Mesenchymal stem cell (in vitro differentiated cells and primary cell): Measurements from ENCODE around the gene POLA1.

ENCODE experiments used
- DNase-seq: peaks from one replicate; pipeline ENCODE4 v3.0.0-alpha.2; 2013
- H2AFZ ChIP-seq: one replicate; pipeline ENCODE4 v1.6.1; 2013; ENCODE audit warnings: low read depth, mild to moderate bottlenecking, control low read depth, inconsistent platforms, low read length, moderate library complexity
- H2AK5ac ChIP-seq: 2 replicates; pipeline ENCODE4 v1.6.1; 2013; ENCODE audit warnings: low read length, moderate library complexity, mild to moderate bottlenecking, inconsistent platforms; ENCODE audit not compliant: severe bottlenecking
- H2BK120ac ChIP-seq: one replicate; pipeline ENCODE4 v1.6.1; 2013; ENCODE audit warnings: low read depth, mild to moderate bottlenecking, inconsistent platforms, low read length, moderate library complexity
- H2BK12ac ChIP-seq, 2 experiments: one replicate each; pipeline ENCODE4 v1.6.1; 2013; ENCODE audit warnings: inconsistent platforms in 2 of 2, low read length in 2 of 2, mild to moderate bottlenecking in 2 of 2, moderate library complexity in 2 of 2, control low read depth in 1 of 2
- H2BK15ac ChIP-seq: one replicate; pipeline ENCODE4 v1.6.1; 2013; ENCODE audit warnings: mild to moderate bottlenecking, low read depth, inconsistent platforms; ENCODE audit not compliant: poor library complexity, severe bottlenecking
- H2BK5ac ChIP-seq: 2 replicates; pipeline ENCODE4 v1.6.1; 2013; ENCODE audit warnings: low read depth, mild to moderate bottlenecking, low read length, control low read depth, inconsistent platforms; ENCODE audit not compliant: poor library complexity, severe bottlenecking
- H3K14ac ChIP-seq, 2 experiments: one replicate each; pipeline ENCODE4 v1.6.1; 2013; ENCODE audit warnings: inconsistent platforms in 2 of 2, low read length in 2 of 2, control low read depth in 1 of 2, mild to moderate bottlenecking in 1 of 2, moderate library complexity in 1 of 2
- H3K18ac ChIP-seq, 2 experiments: one replicate each; pipeline ENCODE4 v1.6.1; 2013; ENCODE audit warnings: inconsistent platforms in 2 of 2, low read length in 2 of 2, control low read depth in 1 of 2, low read depth in 1 of 2, mild to moderate bottlenecking in 1 of 2
- H3K23ac ChIP-seq, 2 experiments: one replicate each; pipeline ENCODE4 v1.6.1; 2013; ENCODE audit warnings: inconsistent platforms in 2 of 2, low read length in 2 of 2, mild to moderate bottlenecking in 2 of 2, moderate library complexity in 2 of 2, control low read depth in 1 of 2
- H3K27ac ChIP-seq: 2 replicates; pipeline ENCODE4 v1.5.1; 2013; ENCODE audit warnings: mild to moderate bottlenecking, moderate library complexity, low read length, control low read depth, inconsistent platforms; ENCODE audit not compliant: poor library complexity, severe bottlenecking
- H3K27me3 ChIP-seq, 2 experiments: 2 replicates each; pipeline versions ENCODE4 v1.6.1 to v1.7.0; 2013; ENCODE audit warnings: low read length in 2 of 2, mild to moderate bottlenecking in 2 of 2, moderate library complexity in 2 of 2, control low read depth in 1 of 2, inconsistent platforms in 1 of 2; ENCODE audit not compliant: control insufficient read depth in 1 of 2, insufficient read depth in 1 of 2
- H3K36me3 ChIP-seq, 2 experiments: 2 replicates each; pipeline versions ENCODE4 v1.6.1 to v1.7.0; 2013; ENCODE audit warnings: low read length in 2 of 2, control low read depth in 1 of 2, inconsistent platforms in 1 of 2, low read depth in 1 of 2, mild to moderate bottlenecking in 1 of 2; ENCODE audit not compliant: insufficient read depth in 2 of 2, control insufficient read depth in 1 of 2
- H3K4ac ChIP-seq, 2 experiments: one replicate each; pipeline ENCODE4 v1.6.1; 2013; ENCODE audit warnings: inconsistent platforms in 2 of 2, low read length in 2 of 2, mild to moderate bottlenecking in 2 of 2, moderate library complexity in 2 of 2, control low read depth in 1 of 2, low read depth in 1 of 2
- H3K4me1 ChIP-seq: 2 replicates; pipeline ENCODE4 v1.6.1; 2013; ENCODE audit warnings: low read depth, low read length, control low read depth; ENCODE audit not compliant: control insufficient read depth, insufficient read depth
- H3K4me2 ChIP-seq: 2 replicates; pipeline ENCODE4 v1.6.1; 2013; ENCODE audit warnings: low read length, mild to moderate bottlenecking, inconsistent platforms; ENCODE audit not compliant: poor library complexity, severe bottlenecking
- H3K4me3 ChIP-seq, 2 experiments: 2 replicates each; pipeline versions ENCODE4 v1.5.1 to v1.7.0; 2013; ENCODE audit warnings: low read length in 2 of 2, mild to moderate bottlenecking in 2 of 2, control low read depth in 1 of 2, low read depth in 1 of 2; ENCODE audit not compliant: insufficient read depth in 1 of 2
- H3K79me1 ChIP-seq: replicated peaks from 2 replicates; pipeline ENCODE4 v1.6.1; 2013; ENCODE audit warnings: mild to moderate bottlenecking, control low read depth, low read length, inconsistent platforms; ENCODE audit not compliant: poor library complexity, severe bottlenecking
- H3K9ac ChIP-seq: 2 replicates; pipeline ENCODE4 v1.7.0; 2013; ENCODE audit warnings: mild to moderate bottlenecking, low read length, moderate library complexity
- H3K9me3 ChIP-seq: 2 replicates; pipeline ENCODE4 v1.7.0; 2013; ENCODE audit warnings: mild to moderate bottlenecking, low read length; ENCODE audit not compliant: control insufficient read depth
- H4K8ac ChIP-seq: one replicate; pipeline ENCODE4 v1.6.1; 2013; ENCODE audit warnings: inconsistent platforms, mild to moderate bottlenecking, low read length, moderate library complexity
- H4K91ac ChIP-seq: one replicate; pipeline ENCODE4 v1.6.1; 2013; ENCODE audit warnings: mild to moderate bottlenecking, low read length, inconsistent platforms
- WGBS: methylation state at CpG from one replicate; pipeline ENCODE4 v1.1.7; 2013; ENCODE audit warnings: mixed read lengths; 5-methylcytosine and 5-hydroxymethylcytosine counted together

Gene POLA1

DNA sequence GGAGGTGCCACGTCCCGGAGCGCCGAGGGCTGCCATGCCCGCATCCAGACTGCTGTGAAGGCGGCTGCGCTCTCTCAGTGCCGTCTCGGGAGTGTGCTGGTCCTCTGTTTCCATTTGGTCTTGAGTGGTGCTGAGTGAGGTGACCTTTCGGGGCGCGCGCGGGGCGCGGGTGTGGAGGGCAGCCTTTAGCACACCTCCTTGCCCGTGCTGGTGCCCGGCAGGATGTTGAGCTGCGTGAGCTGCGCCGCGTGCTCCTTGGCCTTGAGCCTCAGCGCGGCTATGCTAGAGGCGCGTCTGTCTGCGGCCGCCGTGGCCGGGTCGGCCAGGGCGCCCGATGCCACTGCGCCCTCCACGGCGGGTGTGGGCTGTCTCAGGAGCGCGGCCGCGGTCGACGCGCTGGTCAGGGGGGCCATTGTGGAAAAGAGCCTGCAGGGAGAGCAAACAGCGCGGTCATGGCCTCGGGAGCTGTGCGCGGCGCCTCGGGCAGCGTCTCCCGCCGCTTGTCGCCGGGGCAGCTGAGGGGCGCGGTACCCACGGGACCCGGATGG, 310.8 kb downstream of the POLA1 start:
- H2AK5ac ChIP-seq, result no peak overlapping the region
- H3K36me3 ChIP-seq, result no peaks in the 10 kb centered on the region
- no peak overlapping the region for H2BK12ac ChIP-seq
- no peak overlapping the region for H3K18ac ChIP-seq
- H3K27ac ChIP-seq, result no peak overlapping the region
- no peak overlapping the region for H2AFZ ChIP-seq
- no peak overlapping the region for H4K91ac ChIP-seq
- no peak overlapping the region for H3K23ac ChIP-seq
- H2BK120ac ChIP-seq, result no peak overlapping the region
- peak overlapping the region; percentile 27 for H3K4me2 ChIP-seq
- H3K27me3 ChIP-seq, result peaks cover 53 to 85% of the 10 kb centered on the region in 2 experiments
- H3K9ac ChIP-seq, result no peak overlapping the region
- H3K4me3 ChIP-seq, result peak overlapping the region in 1 of 2 experiments; percentile 49
- DNase-seq, result no peak
- H2BK5ac ChIP-seq, result no peak overlapping the region
- H2BK15ac ChIP-seq, result no peak overlapping the region
- no peak overlapping the region for H3K14ac ChIP-seq
- H3K79me1 ChIP-seq, result no peaks in the 10 kb centered on the region
- H3K9me3 ChIP-seq, result peaks cover 3% of the 10 kb centered on the region
- under 1% methylated on average over 29 of the region's 59 CpGs for WGBS
- no peak overlapping the region for H3K4ac ChIP-seq
- H4K8ac ChIP-seq, result no peak overlapping the region
- peaks cover 30% of the 10 kb centered on the region for H3K4me1 ChIP-seq

DNA sequence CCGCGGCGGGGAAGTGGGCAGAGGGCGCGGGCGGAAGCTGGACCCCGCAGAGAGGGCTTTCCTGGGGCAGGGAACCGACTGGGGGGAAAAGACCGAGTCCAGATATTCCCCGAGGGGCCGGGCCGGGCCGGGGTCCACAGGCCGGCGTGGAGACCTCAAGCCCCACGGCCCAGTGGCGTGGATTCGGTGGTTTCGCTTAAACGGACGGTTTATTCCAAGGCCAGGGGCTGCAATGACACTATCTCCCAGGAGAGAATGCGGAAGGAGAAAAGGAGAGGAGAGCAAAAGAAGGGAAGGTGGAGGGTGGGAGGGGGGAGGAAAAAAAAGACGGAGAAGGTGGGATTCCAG, 311.3 kb downstream of the POLA1 start:
- Histone ChIP-seq H4K8ac (no peak overlapping the region), H3K27ac (no peak overlapping the region), H3K36me3 (no peaks in the 10 kb centered on the region), H2BK15ac (no peak overlapping the region), H2BK12ac (no peak overlapping the region), H4K91ac (no peak overlapping the region), H2BK5ac (no peak overlapping the region), H3K9ac (no peak overlapping the region), H3K14ac (no peak overlapping the region), H3K4me1 (peaks cover 30% of the 10 kb centered on the region), H3K4ac (no peak overlapping the region), H3K79me1 (no peaks in the 10 kb centered on the region), H3K18ac (no peak overlapping the region), H2AK5ac (no peak overlapping the region), H3K27me3 (peaks cover 58 to 86% of the 10 kb centered on the region in 2 experiments), H3K4me3 (peak overlapping the region in 1 of 2 experiments; percentile 49), H3K4me2 (peak overlapping the region; percentile 27), H2BK120ac (no peak overlapping the region), H3K23ac (no peak overlapping the region), H3K9me3 (peaks cover 3% of the 10 kb centered on the region), H2AFZ (no peak overlapping the region)
- DNase-seq, result no peak
- WGBS, result 0% methylated on average over 15 of the region's 23 CpGs

DNA sequence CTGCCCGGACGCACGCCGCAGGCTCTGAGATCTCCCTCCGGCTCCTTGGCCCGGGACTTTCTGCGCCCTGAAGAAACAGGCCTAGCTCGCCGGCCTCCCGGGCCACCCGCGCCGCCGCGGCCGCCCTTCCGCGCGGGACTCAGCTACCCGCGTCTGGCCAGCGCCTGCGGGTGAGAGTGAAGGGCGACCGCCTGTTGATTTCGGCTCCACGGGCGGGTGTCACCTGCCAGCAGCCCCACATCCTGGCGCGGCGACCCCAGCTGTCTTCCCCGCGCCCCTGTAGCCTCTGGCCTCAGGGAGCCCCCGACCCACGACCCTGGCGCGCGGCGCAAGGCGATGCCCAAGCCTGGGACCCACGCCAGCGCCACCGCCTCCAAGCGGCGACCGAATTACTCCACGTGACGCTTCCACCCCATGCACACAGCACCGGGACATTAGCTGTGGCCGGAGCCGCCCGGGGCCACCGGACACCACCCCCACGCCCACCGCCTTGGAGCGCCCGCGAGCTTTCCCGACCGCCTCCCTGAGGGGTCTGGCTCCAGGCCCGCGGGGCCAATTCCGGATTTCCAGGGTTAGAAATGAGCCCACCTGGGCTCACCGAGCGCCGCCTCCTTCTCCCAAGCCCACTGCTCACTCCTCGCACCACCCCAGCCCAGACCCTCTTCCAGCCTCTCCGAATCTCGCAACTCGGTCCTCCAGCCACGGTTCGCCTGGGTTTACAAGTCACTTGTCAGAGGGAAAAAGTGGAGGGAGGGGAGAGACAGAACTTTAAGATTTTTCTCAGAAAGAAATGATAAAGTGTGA, 311.9 kb downstream of the POLA1 start:
- Histone ChIP-seq H2AK5ac (no peak overlapping the region), H3K14ac (no peak overlapping the region), H2BK5ac (no peak overlapping the region), H4K8ac (no peak overlapping the region), H3K4ac (no peak overlapping the region), H3K18ac (no peak overlapping the region), H3K23ac (no peak overlapping the region), H4K91ac (no peak overlapping the region), H3K79me1 (no peaks in the 10 kb centered on the region), H3K9ac (no peak overlapping the region), H3K4me3 (peak overlapping the region in 1 of 2 experiments; percentile 49), H2BK15ac (no peak overlapping the region), H2BK120ac (no peak overlapping the region), H2AFZ (no peak overlapping the region), H3K4me2 (peak overlapping the region; percentile 27), H3K27me3 (peaks cover 63 to 91% of the 10 kb centered on the region in 2 experiments), H3K4me1 (peaks cover 30% of the 10 kb centered on the region), H3K36me3 (no peaks in the 10 kb centered on the region), H2BK12ac (no peak overlapping the region), H3K27ac (no peak overlapping the region), H3K9me3 (peaks cover 3% of the 10 kb centered on the region)
- no peak for DNase-seq
- 2% methylated on average over 32 of the region's 72 CpGs for WGBS

GRCh38 chrX:25006586-25007058, 312.9 kb downstream of the POLA1 start:
- Histone ChIP-seq H3K4me3 (no peak overlapping the region), H3K36me3 (no peaks in the 10 kb centered on the region), H3K9ac (no peak overlapping the region), H3K23ac (no peak overlapping the region), H4K8ac (no peak overlapping the region), H2BK15ac (no peak overlapping the region), H2AK5ac (no peak overlapping the region), H3K79me1 (no peaks in the 10 kb centered on the region), H2BK120ac (no peak overlapping the region), H4K91ac (no peak overlapping the region), H2BK12ac (no peak overlapping the region), H3K27me3 (peaks cover 73 to 94% of the 10 kb centered on the region in 2 experiments), H3K27ac (no peak overlapping the region), H2BK5ac (no peak overlapping the region), H3K9me3 (peaks cover 3% of the 10 kb centered on the region), H3K14ac (no peak overlapping the region), H2AFZ (no peak overlapping the region), H3K18ac (no peak overlapping the region), H3K4me2 (no peak overlapping the region), H3K4me1 (peaks cover 31% of the 10 kb centered on the region), H3K4ac (no peak overlapping the region)
- no peak for DNase-seq
- 3% methylated on average over 3 of the region's 7 CpGs for whole genome bisulfite sequencing
